ENCODE measurements around the gene ANKRD13B.

Gene ANKRD13B

DNA sequence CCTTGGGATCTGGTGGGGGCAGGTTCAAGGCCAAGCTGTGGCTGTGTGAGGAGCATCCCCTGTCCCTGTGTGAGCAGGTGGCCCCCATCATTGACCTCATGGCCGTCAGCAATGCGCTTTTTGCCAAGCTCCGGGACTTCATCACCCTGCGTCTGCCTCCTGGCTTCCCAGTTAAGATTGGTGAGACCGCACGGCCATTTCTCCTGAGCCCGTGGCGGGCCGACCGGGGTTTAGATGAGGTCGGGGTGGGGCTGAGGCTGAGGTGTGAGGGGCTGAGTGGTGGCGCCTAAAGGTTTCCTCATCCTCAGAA, 19.1 kb downstream of the ANKRD13B start:
- H3K27ac ChIP-seq: peak overlapping the region; percentile 34
- DNase-seq (ENCODE audit: low spot score): no peak
- TF ChIP-seq, protein P1, sequence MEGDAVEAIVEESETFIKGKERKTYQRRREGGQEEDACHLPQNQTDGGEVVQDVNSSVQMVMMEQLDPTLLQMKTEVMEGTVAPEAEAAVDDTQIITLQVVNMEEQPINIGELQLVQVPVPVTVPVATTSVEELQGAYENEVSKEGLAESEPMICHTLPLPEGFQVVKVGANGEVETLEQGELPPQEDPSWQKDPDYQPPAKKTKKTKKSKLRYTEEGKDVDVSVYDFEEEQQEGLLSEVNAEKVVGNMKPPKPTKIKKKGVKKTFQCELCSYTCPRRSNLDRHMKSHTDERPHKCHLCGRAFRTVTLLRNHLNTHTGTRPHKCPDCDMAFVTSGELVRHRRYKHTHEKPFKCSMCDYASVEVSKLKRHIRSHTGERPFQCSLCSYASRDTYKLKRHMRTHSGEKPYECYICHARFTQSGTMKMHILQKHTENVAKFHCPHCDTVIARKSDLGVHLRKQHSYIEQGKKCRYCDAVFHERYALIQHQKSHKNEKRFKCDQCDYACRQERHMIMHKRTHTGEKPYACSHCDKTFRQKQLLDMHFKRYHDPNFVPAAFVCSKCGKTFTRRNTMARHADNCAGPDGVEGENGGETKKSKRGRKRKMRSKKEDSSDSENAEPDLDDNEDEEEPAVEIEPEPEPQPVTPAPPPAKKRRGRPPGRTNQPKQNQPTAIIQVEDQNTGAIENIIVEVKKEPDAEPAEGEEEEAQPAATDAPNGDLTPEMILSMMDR (conservative IDR thresholded peaks at IDR 0.05; ENCODE audit: low read depth): no peak
- POLR2A ChIA-PET (ENCODE audit: low non-redundant PET): no interaction called here
- CTCF ChIA-PET: interaction anchor here (0.5 to 1.0 kb wide), 2 partner anchors 20 to 30 kb away, joined by 3 to 4 read pairs; no protein-coding TSS in a partner anchor

DNA sequence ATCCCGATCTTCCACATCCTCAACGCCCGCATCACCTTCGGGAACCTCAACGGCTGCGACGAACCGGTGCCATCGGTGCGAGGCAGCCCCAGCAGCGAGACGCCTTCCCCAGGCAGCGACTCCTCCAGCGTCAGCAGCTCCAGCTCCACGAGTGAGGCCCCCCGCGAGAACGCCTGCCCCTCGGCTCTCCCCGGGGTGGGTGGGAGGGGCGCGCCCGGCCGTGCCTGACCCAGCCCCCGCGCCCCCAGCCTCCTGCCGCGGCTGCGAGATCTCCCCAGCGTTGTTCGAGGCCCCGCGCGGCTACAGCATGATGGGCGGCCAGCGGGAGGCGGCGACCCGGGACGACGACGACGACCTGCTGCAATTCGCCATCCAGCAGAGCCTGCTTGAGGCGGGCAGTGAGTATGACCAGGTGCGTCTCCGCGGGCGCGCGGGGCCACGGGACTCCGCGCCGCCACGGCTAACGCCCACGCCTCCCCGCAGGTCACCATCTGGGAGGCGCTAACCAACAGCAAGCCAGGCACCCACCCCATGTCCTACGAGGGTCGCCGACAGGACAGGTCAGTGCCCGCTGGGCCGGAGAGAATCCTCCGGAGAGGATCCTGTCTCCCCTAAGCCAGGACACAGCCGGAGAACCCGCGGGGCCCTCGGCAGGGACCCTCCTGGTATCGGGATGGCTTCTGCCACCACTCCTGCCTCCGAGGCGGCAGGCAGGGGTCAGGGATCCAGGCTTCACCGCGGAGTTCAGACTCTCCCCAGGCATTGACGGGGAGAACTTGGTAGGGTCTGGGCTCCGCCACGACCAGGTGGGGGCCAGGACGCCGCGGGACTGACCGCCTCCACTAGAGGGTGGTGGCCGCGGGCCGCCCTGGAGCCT, 19.7 kb downstream of the ANKRD13B start:
- ChIA-PET CTCF (interaction anchor here (0.5 to 1.0 kb wide), 5 partner anchors 13 to 319 kb away, joined by 3 to 4 read pairs (median 3); no protein-coding TSS in a partner anchor), POLR2A (ENCODE audit: low non-redundant PET) (no interaction called here)
- H3K27ac ChIP-seq: no peak overlapping the region
- no peak for DNase-seq (ENCODE audit: low spot score)
- TF ChIP-seq, protein P1 (conservative IDR thresholded peaks at IDR 0.05; ENCODE audit: low read depth): no peak

DNA sequence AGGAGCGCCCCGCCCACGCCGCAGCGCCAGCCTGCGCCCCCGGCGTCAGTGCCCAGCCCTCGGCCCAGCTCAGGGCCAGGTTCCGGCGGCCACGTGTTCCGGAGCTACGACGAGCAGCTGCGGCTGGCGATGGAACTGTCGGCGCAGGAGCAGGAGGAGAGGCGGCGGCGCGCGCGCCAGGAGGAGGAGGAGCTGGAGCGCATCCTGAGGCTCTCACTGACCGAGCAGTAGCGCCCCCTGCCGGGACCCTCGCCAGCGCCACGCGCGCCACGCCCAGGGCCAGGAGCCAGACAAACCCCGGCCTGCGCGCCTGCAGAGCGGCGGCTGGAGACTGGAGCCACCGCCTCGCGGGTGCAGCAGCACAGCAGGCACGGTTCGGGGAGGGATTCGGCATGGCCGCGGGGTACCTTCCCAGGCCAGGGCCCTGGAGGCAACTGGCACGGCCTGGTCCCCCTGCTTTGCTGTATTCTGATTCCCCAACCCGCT, 20.5 kb downstream of the ANKRD13B start:
- no peak for DNase-seq (ENCODE audit: low spot score)
- TF ChIP-seq, protein P1 (conservative IDR thresholded peaks at IDR 0.05; ENCODE audit: low read depth): peak; percentile 59
- POLR2A ChIA-PET (ENCODE audit: low non-redundant PET): interaction anchor here (0.7 kb wide), 1 partner anchor 583 kb away, joined by 8 read pairs; no protein-coding TSS in a partner anchor
- CTCF ChIA-PET: interaction anchor here (0.5 to 0.7 kb wide), 3 partner anchors 12 to 318 kb away, joined by 3 read pairs; no protein-coding TSS in a partner anchor
- H3K27ac ChIP-seq: no peak overlapping the region

DNA sequence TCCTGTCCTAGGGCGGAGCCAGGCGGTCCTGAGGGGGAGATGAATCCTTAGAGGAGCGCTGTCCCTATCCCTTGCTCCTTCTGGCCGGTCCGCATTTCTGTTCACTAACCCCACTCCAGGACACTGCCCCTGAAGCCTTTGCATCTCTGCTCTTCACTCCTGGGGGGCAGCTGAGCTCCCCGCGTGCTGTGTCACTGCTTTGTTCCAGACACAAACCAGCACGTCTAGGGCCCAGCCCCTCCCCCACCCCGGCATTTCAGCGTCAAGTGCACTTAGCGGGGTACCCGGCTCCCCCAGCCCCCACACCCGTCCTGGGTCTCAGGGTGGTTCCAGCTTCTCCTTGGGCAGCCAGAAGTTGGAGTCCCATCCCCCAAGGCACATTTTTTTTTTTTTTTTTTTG, 20.9 kb downstream of the ANKRD13B start:
- TF ChIP-seq, protein P1 (conservative IDR thresholded peaks at IDR 0.05; ENCODE audit: low read depth): no peak
- no peak for DNase-seq (ENCODE audit: low spot score)
- no peak overlapping the region for H3K27ac ChIP-seq
- POLR2A ChIA-PET (ENCODE audit: low non-redundant PET): interaction anchor here (0.7 kb wide), 1 partner anchor 584 kb away, joined by 8 read pairs; no protein-coding TSS in a partner anchor
- CTCF ChIA-PET: no interaction called here

DNA sequence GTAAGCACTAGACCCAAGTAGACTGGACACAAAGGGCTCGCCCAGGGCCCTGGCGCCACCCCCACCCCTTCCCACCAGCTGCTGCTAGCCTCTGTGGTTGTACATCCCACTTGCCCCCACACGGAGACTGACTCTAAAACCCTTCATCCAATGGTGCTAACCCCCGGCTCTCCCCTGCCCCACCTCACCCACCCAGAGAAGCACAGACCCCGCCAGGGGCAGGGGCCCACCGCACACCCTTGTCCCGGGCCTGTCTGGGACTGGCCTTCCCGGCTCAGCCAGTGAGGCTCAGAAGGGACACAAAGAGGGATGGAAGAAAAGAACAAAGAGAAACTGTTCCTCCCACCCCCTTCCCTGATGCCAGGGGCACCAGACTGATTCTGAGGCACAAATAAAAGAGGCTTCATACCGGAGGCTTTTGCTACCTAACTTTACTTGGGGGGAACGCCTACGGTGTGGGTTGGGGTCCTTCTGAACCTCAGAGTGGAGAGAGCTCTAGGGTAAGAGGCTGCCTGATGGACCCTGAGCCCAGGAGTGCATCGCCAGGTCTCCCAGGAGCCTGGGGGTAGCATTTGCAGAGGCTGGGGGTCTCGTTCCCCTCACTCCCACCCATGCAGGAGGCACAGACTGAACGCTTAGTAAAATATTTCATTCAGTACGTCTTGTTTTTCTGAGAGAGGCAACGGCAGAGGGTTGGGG, 21.6 kb downstream of the ANKRD13B start:
- CTCF ChIA-PET: no interaction called here
- TF ChIP-seq, protein P1 (conservative IDR thresholded peaks at IDR 0.05; ENCODE audit: low read depth): no peak
- no peak for DNase-seq (ENCODE audit: low spot score)
- peak overlapping the region; percentile 50 for H3K27ac ChIP-seq
- POLR2A ChIA-PET (ENCODE audit: low non-redundant PET): no interaction called here

DNA sequence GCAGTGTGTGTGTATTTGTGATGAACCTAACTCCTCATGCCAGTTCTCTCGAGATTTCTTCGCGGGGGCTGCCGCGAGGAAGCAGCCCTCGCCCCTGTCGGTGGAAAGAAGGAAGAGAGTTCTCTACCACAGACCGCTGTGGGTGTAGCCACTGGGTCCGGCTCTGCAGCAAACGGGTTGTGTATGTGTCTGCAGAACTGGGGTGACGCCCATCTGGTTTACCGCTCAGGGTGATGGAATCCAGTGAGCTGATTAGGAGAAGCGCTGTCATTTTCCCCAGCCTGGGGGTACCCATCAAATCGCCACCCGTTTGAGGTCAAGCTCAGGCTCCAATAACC, 22.1 kb downstream of the ANKRD13B start:
- ChIA-PET POLR2A (ENCODE audit: low non-redundant PET) (no interaction called here), CTCF (interaction anchor here (3.8 kb wide), 1 partner anchor 23 kb away, joined by 45 read pairs; the partner anchor contains the start of gene ANKRD13B)
- DNase-seq (ENCODE audit: low spot score): no peak
- TF ChIP-seq, protein P1 (conservative IDR thresholded peaks at IDR 0.05; ENCODE audit: low read depth): no peak
- H3K27ac ChIP-seq: peak overlapping the region; percentile 50
